OCI-LY7 (cell line): ENCODE results near the gene LRRC53. TPM values are rescaled to one million over a fixed set of nuclear protein-coding genes. Genes with fewer than 3 reads are reported as not detected.

ENCODE experiments used
- BruUV-seq: library from RNA; stranded (reverse); fragments of 400-500 nt; replicated peaks from 2 replicates; lab custom pipeline; 2021; lab: Mats Ljungman, UMichigan
- CTCF ChIA-PET: fragments of 300-600 bp; sonication (Branson Sonifier 250); formaldehyde crosslinking; loops from one replicate; lab custom pipeline; 2022; ENCODE audit warnings: antibody characterized with exemption; ENCODE audit not compliant: unreplicated experiment; lab: Charles Lee
- POLR2A ChIA-PET: fragments of 300-600 bp; sonication (Branson Sonifier 250); formaldehyde crosslinking; loops from one replicate; lab custom pipeline; 2022; ENCODE audit warnings: antibody characterized with exemption; lab: Charles Lee
- DNase-seq: peaks from one replicate; pipeline ENCODE4 v3.0.0-alpha.2; 2015; ENCODE audit warnings: low spot score
- H2AFZ ChIP-seq: fragments of 200-600 bp; sonication (generic), shearing (Covaris generic); 2 replicates; pipeline ENCODE4 v1.6.1; 2014; ENCODE audit warnings: mild to moderate bottlenecking, antibody characterized with exemption, low read length, moderate library complexity
- H3K27ac ChIP-seq: fragments of 200-600 bp; sonication (generic); 2 replicates; pipeline ENCODE4 v1.5.1; 2014; ENCODE audit warnings: mixed run types, low read depth, mild to moderate bottlenecking, moderate library complexity, low read length, inconsistent platforms; ENCODE audit not compliant: poor library complexity, severe bottlenecking
- H3K36me3 ChIP-seq: fragments of 200-600 bp; sonication (generic); 2 replicates; pipeline ENCODE4 v1.6.1; 2014; ENCODE audit warnings: mild to moderate bottlenecking, antibody characterized with exemption, low read length, moderate library complexity, mixed read lengths; ENCODE audit not compliant: insufficient read depth
- H3K4me1 ChIP-seq: fragments of 200-600 bp; sonication (generic); 2 replicates; pipeline ENCODE4 v1.5.1; 2014; ENCODE audit warnings: mild to moderate bottlenecking, low read length; ENCODE audit not compliant: insufficient read depth, poor library complexity, severe bottlenecking
- H3K4me2 ChIP-seq: fragments of 200-600 bp; sonication (generic); 2 replicates; pipeline ENCODE4 v1.6.1; 2014; ENCODE audit warnings: mild to moderate bottlenecking, low read length
- H3K4me3 ChIP-seq: fragments of 200-600 bp; sonication (generic); 2 replicates; pipeline ENCODE4 v1.5.1; 2014; ENCODE audit warnings: mild to moderate bottlenecking, low read depth, low read length; ENCODE audit not compliant: poor library complexity, severe bottlenecking
- H3K79me2 ChIP-seq: fragments of 200-600 bp; sonication (generic); 2 replicates; pipeline ENCODE4 v1.6.1; 2016; ENCODE audit warnings: low read depth, mild to moderate bottlenecking, low read length, moderate library complexity, mixed read lengths; ENCODE audit not compliant: insufficient read depth
- H3K9me2 ChIP-seq: fragments of 200-600 bp; sonication (generic); 2 replicates; pipeline ENCODE4 v1.6.1; 2016; ENCODE audit warnings: mild to moderate bottlenecking, low read length, mixed read lengths; ENCODE audit not compliant: insufficient read depth
- H3K9me3 ChIP-seq: fragments of 200-600 bp; sonication (generic); 2 replicates; pipeline ENCODE4 v1.6.1; 2014; ENCODE audit warnings: mild to moderate bottlenecking, mixed run types, low read length, mixed read lengths
- H4K20me1 ChIP-seq: fragments of 200-600 bp; sonication (generic); 2 replicates; pipeline ENCODE4 v1.6.1; 2014; ENCODE audit warnings: mild to moderate bottlenecking, antibody characterized with exemption, low read length, moderate library complexity, mixed read lengths; ENCODE audit not compliant: insufficient read depth
- EZH2phosphoT487 ChIP-seq: fragments of 200-600 bp; sonication (generic); IDR thresholded peaks from 2 replicates; pipeline ENCODE4 v1.6.1; 2018; ENCODE audit warnings: low read depth, borderline replicate concordance, mild to moderate bottlenecking, mixed run types, antibody characterized with exemption, low read length, moderate library complexity, mixed read lengths
- intact Hi-C: fragments of 100-400 bp; cut with micrococcal nuclease; formaldehyde crosslinking; loops from one replicate; pipeline ENCODE4 v1.10.0; 2022; ENCODE audit not compliant: unreplicated experiment
- total RNA-seq, 2 experiments: library from RNA; depleted of rRNA in 1 of 2; stranded (reverse); fragments of >200 nt in 1 of 2; shearing (Covaris generic) in 1 of 2; gene quantifications; 2 replicates each; pipeline ENCODE4 v1.2.3, GENCODE V29; 2014 to 2022
- TF ChIP-seq, protein P1 (sequence below): fragments of 200-600 bp; sonication (generic); conservative IDR thresholded peaks from 2 replicates; pipeline ENCODE4 v1.5.1; 2014; ENCODE audit warnings: mild to moderate bottlenecking, antibody characterized with exemption, low read length, moderate library complexity, mixed read lengths

LRRC53 gene
- total RNA-seq, 2 experiments from 2014 or later = not detected

DNA sequence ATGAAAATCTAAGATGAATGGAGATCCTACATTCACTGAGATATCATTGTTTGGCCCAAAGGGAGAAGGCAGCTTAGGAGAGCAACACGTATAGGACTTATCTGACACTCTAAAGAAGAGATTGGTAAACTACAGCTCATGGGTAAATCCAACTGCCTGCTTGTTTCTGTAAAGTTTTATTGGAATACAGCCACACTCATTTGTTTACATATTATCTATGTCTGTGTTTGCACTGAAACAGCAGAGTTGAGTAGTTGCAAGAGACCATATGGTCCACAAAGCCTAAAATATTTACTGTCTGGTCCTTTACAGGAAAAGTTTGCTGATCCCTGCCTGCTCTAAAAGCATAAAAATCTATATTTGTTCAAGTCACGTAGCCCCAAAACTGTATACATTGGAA lies 14.3 kb upstream of the LRRC53 start:
- BruUV-seq = no TSS peak
- CTCF ChIA-PET = no interaction called here
- H4K20me1 ChIP-seq = no peaks in the 10 kb centered on the region
- POLR2A ChIA-PET = interaction anchor here (0.7 kb wide), 1 partner anchor 54 kb away, joined by 3 read pairs; no protein-coding TSS in a partner anchor
- H3K4me3 ChIP-seq = no peak overlapping the region
- no peaks in the 10 kb centered on the region for H3K79me2 ChIP-seq
- H3K36me3 ChIP-seq = no peaks in the 10 kb centered on the region
- DNase-seq = no peak
- TF ChIP-seq EZH2phosphoT487 = no peak
- TF ChIP-seq, protein P1, sequence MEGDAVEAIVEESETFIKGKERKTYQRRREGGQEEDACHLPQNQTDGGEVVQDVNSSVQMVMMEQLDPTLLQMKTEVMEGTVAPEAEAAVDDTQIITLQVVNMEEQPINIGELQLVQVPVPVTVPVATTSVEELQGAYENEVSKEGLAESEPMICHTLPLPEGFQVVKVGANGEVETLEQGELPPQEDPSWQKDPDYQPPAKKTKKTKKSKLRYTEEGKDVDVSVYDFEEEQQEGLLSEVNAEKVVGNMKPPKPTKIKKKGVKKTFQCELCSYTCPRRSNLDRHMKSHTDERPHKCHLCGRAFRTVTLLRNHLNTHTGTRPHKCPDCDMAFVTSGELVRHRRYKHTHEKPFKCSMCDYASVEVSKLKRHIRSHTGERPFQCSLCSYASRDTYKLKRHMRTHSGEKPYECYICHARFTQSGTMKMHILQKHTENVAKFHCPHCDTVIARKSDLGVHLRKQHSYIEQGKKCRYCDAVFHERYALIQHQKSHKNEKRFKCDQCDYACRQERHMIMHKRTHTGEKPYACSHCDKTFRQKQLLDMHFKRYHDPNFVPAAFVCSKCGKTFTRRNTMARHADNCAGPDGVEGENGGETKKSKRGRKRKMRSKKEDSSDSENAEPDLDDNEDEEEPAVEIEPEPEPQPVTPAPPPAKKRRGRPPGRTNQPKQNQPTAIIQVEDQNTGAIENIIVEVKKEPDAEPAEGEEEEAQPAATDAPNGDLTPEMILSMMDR = no peak
- H3K27ac ChIP-seq = no peak overlapping the region
- intact Hi-C loops = no loop called here
- H3K4me1 ChIP-seq = no peaks in the 10 kb centered on the region
- no peak overlapping the region for H2AFZ ChIP-seq
- no peak overlapping the region for H3K4me2 ChIP-seq
- H3K9me2 ChIP-seq = no peaks in the 10 kb centered on the region
- no peaks in the 10 kb centered on the region for H3K9me3 ChIP-seq

DNA sequence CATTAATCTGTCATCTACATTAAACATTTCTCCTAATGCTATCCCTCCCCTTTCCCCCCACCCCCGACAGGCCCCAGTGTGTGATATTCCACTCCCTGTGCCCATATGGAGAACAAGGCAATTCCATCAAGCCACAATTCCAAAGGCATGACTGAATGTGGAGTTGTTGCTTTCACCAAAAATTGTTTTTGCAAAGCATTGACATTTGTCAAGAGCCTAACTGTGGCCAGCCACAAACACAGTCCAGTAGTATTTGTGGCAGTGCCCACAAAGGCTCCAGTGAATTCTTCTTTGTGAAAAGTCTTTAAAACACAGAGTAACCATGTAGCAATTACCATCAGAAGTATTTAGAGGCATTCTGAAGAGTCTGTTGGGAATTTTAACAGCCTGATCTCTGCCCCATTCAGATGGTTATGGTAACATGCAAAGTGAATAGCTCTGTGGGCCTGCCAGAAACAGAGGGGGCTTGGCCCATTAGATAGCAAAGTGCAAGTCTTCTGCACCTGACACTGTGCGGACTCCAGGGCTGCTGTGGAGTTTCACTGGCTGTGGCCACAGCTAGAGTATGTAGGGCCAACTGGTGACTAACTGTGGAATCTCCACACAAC lies 11.6 kb upstream of the LRRC53 start:
- H2AFZ ChIP-seq = no peak overlapping the region
- TF ChIP-seq EZH2phosphoT487 = no peak
- TF ChIP-seq, protein P1 = no peak
- no peaks in the 10 kb centered on the region for H4K20me1 ChIP-seq
- H3K36me3 ChIP-seq = no peaks in the 10 kb centered on the region
- no peak overlapping the region for H3K4me2 ChIP-seq
- H3K9me2 ChIP-seq = no peaks in the 10 kb centered on the region
- BruUV-seq = no TSS peak
- H3K27ac ChIP-seq = no peak overlapping the region
- ChIA-PET POLR2A (no interaction called here), CTCF (no interaction called here)
- DNase-seq = no peak
- intact Hi-C loops = no loop called here
- no peaks in the 10 kb centered on the region for H3K79me2 ChIP-seq
- no peaks in the 10 kb centered on the region for H3K9me3 ChIP-seq
- no peak overlapping the region for H3K4me3 ChIP-seq
- H3K4me1 ChIP-seq = no peaks in the 10 kb centered on the region

DNA sequence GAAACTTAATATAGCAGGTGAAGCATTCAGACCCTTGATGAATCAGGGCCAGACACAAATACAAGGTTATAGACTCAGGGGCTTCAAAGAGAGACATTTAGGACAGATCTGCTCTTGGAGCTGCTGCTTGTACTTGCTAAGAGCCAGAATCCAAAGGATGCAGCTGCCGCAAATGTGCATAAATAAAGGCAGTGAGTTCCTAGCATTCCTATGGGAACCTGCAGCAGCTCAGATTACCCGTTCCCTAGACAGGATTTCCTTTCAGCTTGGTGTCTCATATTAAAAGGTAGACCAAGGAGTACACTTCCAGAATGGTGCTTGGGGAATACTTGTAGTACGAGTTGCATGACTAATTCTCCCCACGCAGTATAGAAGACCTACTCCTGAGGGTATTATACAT lies 9.7 kb upstream of the LRRC53 start:
- intact Hi-C loops = no loop called here
- no peak overlapping the region for H3K4me2 ChIP-seq
- H3K9me3 ChIP-seq = no peaks in the 10 kb centered on the region
- H4K20me1 ChIP-seq = no peaks in the 10 kb centered on the region
- POLR2A ChIA-PET = no interaction called here
- no peak for DNase-seq
- no peak overlapping the region for H3K4me3 ChIP-seq
- no peaks in the 10 kb centered on the region for H3K9me2 ChIP-seq
- no peak overlapping the region for H3K27ac ChIP-seq
- BruUV-seq = no TSS peak
- H3K36me3 ChIP-seq = no peaks in the 10 kb centered on the region
- CTCF ChIA-PET = no interaction called here
- H3K4me1 ChIP-seq = no peaks in the 10 kb centered on the region
- no peak overlapping the region for H2AFZ ChIP-seq
- no peaks in the 10 kb centered on the region for H3K79me2 ChIP-seq
- TF ChIP-seq, protein P1 = no peak
- no peak for TF ChIP-seq EZH2phosphoT487
